H1 (cell line): Measurements from ENCODE around the gene PCBP4. TPM values are rescaled to one million over a fixed set of nuclear protein-coding genes. Genes with fewer than 3 reads are reported as not detected.

Experiments
- BRCA1 ChIP-seq: IDR thresholded peaks from 2 replicates; pipeline ENCODE4 v1.6.1; 2012; ENCODE audit warnings: low read depth, low read length, improper control_type of control experiment
- E2F6 ChIP-seq: IDR thresholded peaks from 2 replicates; pipeline ENCODE4 v1.6.1; 2012; ENCODE audit warnings: inconsistent platforms
- FOSL1 ChIP-seq: IDR thresholded peaks from 2 replicates; pipeline ENCODE4 v1.6.1; 2011; ENCODE audit warnings: mild to moderate bottlenecking, low read depth, low read length, moderate library complexity; ENCODE audit not compliant: insufficient read depth
- KDM1A ChIP-seq: fragments of 200-600, 300-600 bp; sonication (generic); IDR thresholded peaks from 2 replicates; pipeline ENCODE4 v1.7.1; 2016; ENCODE audit warnings: mild to moderate bottlenecking, low read length, borderline replicate concordance
- NRF1 ChIP-seq: IDR thresholded peaks from 2 replicates; pipeline ENCODE4 v1.6.1; 2011; ENCODE audit warnings: mild to moderate bottlenecking, low read depth, low read length, improper control_type of control experiment
- polyA plus RNA-seq, 7 experiments: library from polyadenylated mRNA; depleted of rRNA in 3 of 7; stranded (reverse) in 5 of 7; unstranded in 2 of 7; fragments of >200 nt in 5 of 7; fragments of 200-250 nt in 2 of 7; gene quantifications; 1 replicate in 5 of 7; 2 replicates in 1 of 7; 4 replicates in 1 of 7; pipeline versions ENCODE4 v1.2.1 to v1.2.3, GENCODE V29; 2011 to 2013; ENCODE audit warnings: missing spikeins in 2 of 7, mixed read lengths in 2 of 7
- total RNA-seq: library from RNA; stranded (reverse); fragmentation: NEBNext Ultra II Directional; extraction: Animal tissue kit (Norgen Biotek cat#: 25700); gene quantifications from 2 replicates; pipeline ENCODE4 v1.2.1, GENCODE V29; 2021

PCBP4 gene
- total and polyA plus RNA-seq, 2 of the 8 experiments (the other 6 are each of a cell fraction or from before 2014, with no cell fraction given): 16.4 to 34.1 TPM

- TF ChIP-seq E2F6 (no peak), KDM1A (no peak), NRF1 (no peak), BRCA1 (no peak), FOSL1 (no peak)
These were observed 31.5 kb upstream of the PCBP4 start (continued) for GRCh38 chr3:51998774-51999173.
